ENCODE results near the gene ROMO1.
"Not testable (repeated sequence)": the region's sequence is repeated elsewhere in the genome, so short reads cannot be mapped to it uniquely, and the experiment has no call there.

Gene ROMO1

DNA sequence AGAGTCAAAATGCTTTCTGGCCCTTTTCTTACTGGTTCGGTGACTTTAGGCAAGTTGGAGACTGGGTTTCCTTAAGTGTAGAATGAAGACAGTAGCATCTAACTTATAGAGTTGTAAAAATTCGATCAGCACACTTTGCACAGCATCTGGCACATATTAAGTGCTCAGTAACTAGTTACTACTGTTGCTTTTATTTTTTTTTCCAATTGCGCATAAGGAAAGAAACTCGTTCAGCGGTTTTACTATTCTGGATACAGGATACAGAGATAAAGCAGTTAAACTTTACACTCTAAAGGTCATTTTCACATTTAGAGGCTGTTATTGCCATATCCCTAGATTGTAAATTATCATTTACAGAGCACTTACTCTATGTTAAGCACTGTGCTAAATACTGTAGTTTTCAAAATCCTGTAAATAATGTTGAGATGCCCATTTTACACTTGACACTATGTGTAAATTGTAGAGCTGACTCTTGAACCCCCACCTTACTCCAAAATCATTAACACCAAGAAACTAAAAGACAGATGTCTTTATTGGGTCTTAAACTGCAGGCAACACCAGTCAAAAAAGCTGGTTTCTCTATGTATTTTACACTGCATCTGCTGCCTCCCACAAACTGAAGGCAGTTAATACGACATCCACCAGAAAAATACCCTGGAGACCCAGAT is 886 bp downstream of the ROMO1 start:
- peaks cover 33 to 43% of the 10 kb centered on the region in 2 donors for H3K36me3 ChIP-seq (ENCODE audit: control insufficient read depth in 2 of 2, insufficient read depth in 2 of 2, low read length in 2 of 2)
- peak overlapping the region; percentile 94 to 99 for H3K4me3 ChIP-seq (ENCODE audit: low read length in 2 of 2)

DNA sequence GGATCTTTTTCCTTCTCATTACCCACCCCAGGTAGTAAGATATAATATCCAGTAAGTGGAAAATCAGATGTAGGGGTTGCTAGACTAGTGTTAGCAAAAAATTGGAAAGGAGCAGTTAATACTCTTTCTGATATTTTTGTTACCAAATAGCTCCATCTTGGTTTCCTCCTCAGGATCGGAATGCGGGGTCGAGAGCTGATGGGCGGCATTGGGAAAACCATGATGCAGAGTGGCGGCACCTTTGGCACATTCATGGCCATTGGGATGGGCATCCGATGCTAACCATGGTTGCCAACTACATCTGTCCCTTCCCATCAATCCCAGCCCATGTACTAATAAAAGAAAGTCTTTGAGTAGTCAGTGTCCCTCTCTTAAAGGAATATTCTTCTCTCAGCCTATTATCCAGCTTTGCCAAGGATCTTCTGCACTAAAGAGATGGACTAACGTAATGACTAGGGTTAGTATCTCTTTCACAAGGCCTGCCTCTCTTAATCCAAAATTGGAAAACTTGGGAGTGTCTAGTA is 1.5 kb downstream of the ROMO1 start:
- Histone ChIP-seq H3K4me3 (ENCODE audit: low read length in 2 of 2) (peak overlapping the region in 1 of 2 donors; percentile 94), H3K4me1 (ENCODE audit: control insufficient read depth in 2 of 2, insufficient read depth in 2 of 2, low read length in 2 of 2) (peaks cover 18 to 20% of the 10 kb centered on the region in 2 donors), H3K27me3 (ENCODE audit: control insufficient read depth in 2 of 2, insufficient read depth in 2 of 2, low read length in 2 of 2) (no peaks in the 10 kb centered on the region), H3K36me3 (ENCODE audit: control insufficient read depth in 2 of 2, insufficient read depth in 2 of 2, low read length in 2 of 2) (peaks cover 33 to 43% of the 10 kb centered on the region in 2 donors), H3K9me3 (ENCODE audit: control insufficient read depth in 2 of 2, low read length in 2 of 2) (no peaks in the 10 kb centered on the region), H3K9ac (ENCODE audit: low read depth in 1 of 2, low read length in 2 of 2) (peak overlapping the region in 1 of 2 donors; percentile 98), H3K27ac (ENCODE audit: low read depth in 2 of 2, low read length in 2 of 2) (no peak overlapping the region)

More for the DNA sequence above, 886 bp downstream of the ROMO1 start:
- peak overlapping the region; percentile 93 to 98 for H3K9ac ChIP-seq (ENCODE audit: low read depth in 1 of 2, low read length in 2 of 2)
- H3K9me3 ChIP-seq (ENCODE audit: control insufficient read depth in 2 of 2, low read length in 2 of 2): no peaks in the 10 kb centered on the region
- H3K27ac ChIP-seq (ENCODE audit: low read depth in 2 of 2, low read length in 2 of 2): peak overlapping the region; percentile 89 to 94
- no peaks in the 10 kb centered on the region for H3K27me3 ChIP-seq (ENCODE audit: control insufficient read depth in 2 of 2, insufficient read depth in 2 of 2, low read length in 2 of 2)
- H3K4me1 ChIP-seq (ENCODE audit: control insufficient read depth in 2 of 2, insufficient read depth in 2 of 2, low read length in 2 of 2): peaks cover 18 to 20% of the 10 kb centered on the region in 2 donors

DNA sequence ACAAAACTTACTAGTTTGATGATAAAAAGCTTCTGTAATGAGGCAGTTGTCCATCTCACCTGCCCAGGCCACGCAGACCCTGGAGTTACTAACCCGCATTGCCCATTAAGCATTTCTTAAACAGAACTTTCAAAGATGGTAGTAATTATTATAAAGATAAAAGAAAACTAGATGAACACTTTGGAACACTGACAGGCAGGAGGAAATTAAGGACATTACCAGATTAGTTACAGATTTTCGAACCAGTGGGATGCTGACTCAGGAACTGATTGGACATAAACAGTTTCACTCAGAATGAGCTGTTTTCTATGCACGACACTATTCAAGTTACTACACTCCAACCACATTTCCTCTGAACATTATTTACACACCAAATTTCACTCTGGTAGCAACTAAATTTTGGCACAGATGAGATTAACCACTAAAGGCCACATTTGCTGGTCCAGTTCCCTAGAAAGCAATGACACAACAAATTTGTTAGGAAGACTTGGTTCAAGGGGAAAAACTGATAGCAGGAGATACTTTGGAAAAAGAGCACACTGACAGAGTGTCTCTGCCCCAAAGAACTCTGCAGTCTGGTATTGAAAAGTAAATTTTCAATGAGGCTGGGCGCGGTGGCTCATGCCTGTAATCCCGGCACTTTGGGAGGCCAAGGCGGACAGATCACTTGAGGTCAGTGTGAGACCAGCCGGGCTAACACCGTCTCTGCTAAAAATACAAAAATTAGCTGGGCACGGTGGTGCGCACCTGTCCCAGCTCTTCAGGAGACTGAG is 3.0 kb downstream of the ROMO1 start:
- Histone ChIP-seq H3K27ac (ENCODE audit: low read depth in 2 of 2, low read length in 2 of 2) (no peak overlapping the region), H3K36me3 (ENCODE audit: control insufficient read depth in 2 of 2, insufficient read depth in 2 of 2, low read length in 2 of 2) (peaks cover 41 to 51% of the 10 kb centered on the region in 2 donors), H3K27me3 (ENCODE audit: control insufficient read depth in 2 of 2, insufficient read depth in 2 of 2, low read length in 2 of 2) (no peaks in the 10 kb centered on the region), H3K4me3 (ENCODE audit: low read length in 2 of 2) (no peak overlapping the region), H3K4me1 (ENCODE audit: control insufficient read depth in 2 of 2, insufficient read depth in 2 of 2, low read length in 2 of 2) (peaks cover 18 to 20% of the 10 kb centered on the region in 2 donors), H3K9ac (ENCODE audit: low read depth in 1 of 2, low read length in 2 of 2) (no peak overlapping the region), H3K9me3 (ENCODE audit: control insufficient read depth in 2 of 2, low read length in 2 of 2) (no peaks in the 10 kb centered on the region)

DNA sequence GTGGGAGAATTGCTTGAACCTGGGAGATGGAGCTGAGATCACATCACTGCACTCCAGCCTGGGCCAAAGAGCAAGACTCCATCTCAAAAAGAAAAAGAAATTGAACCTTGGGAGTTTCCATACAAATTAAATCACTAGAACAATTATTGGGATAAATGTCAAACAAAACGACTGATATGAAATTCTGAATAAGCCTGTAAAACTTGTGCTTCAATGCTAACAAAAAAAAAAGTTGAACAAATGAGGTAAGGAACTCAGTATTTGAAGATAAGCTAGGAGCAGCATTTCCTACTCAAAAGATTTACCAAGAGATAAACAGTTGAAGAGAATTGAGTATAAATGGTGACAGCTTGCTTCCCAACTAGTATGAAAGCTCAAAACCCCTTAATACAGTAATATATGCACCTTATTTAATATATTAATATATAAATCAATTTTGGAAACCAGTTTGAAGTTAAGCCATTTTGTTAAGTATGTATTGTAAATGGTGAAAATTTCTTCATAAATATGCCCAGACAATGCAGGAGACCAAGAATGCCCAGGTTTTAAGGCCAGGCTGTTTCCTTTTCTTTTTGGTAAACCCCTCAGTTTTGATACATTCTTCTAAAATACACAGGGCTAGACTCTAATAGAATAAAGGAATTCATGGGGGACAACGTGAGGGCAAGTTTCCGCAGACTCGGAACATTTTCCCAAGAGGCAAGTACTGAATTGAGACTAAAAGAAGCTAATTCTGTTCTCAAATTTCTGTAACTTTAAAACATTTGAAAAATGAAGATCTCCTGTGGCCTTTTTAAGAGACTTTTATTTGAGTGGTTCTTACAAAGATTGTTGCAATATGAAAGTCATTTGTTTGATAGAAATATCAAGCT is 3.9 kb downstream of the ROMO1 start:
- H3K27ac ChIP-seq (ENCODE audit: low read depth in 2 of 2, low read length in 2 of 2): no peak overlapping the region
- no peaks in the 10 kb centered on the region for H3K9me3 ChIP-seq (ENCODE audit: control insufficient read depth in 2 of 2, low read length in 2 of 2)
- no peaks in the 10 kb centered on the region for H3K27me3 ChIP-seq (ENCODE audit: control insufficient read depth in 2 of 2, insufficient read depth in 2 of 2, low read length in 2 of 2)
- H3K36me3 ChIP-seq (ENCODE audit: control insufficient read depth in 2 of 2, insufficient read depth in 2 of 2, low read length in 2 of 2): peaks cover 48 to 57% of the 10 kb centered on the region in 2 donors
- H3K4me1 ChIP-seq (ENCODE audit: control insufficient read depth in 2 of 2, insufficient read depth in 2 of 2, low read length in 2 of 2): peaks cover 17% of the 10 kb centered on the region in 2 donors
- no peak overlapping the region for H3K9ac ChIP-seq (ENCODE audit: low read depth in 1 of 2, low read length in 2 of 2)
- no peak overlapping the region for H3K4me3 ChIP-seq (ENCODE audit: low read length in 2 of 2)

DNA sequence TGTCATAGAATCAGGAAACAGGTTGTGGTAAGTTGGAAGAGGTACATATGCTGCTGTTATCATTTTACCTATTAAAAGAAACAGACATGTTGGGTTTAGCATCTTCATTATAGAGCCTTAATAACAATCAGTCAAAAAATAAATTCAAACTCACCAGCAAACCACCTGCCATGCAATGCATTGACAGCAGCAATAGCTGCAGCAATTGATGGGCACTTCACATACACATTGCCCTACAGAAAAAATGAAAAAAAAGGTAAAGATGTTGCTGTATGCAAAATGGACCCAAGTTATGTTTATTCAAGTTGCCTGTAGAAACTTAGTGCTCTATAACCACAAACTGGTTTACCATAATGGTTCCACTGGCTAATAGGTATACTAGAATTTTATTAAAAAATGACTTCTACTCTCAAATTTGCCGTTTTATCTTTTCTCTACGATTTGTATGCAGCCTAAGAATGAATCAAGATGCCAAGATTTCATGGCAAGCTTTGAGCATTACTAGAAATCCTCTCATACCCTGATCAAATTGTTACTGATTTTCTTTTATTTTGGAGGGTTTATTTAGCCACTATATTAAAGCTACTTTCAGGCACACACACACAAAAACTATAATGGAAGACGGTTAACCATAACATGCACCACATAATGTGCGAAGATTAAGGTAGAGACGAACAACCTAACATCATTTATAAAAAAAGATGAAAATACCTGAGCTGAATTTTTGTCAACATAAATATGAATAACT is 5.5 kb downstream of the ROMO1 start:
- Histone ChIP-seq H3K36me3 (ENCODE audit: control insufficient read depth in 2 of 2, insufficient read depth in 2 of 2, low read length in 2 of 2) (peaks cover 61 to 68% of the 10 kb centered on the region in 2 donors), H3K9ac (ENCODE audit: low read depth in 1 of 2, low read length in 2 of 2) (no peak overlapping the region), H3K9me3 (ENCODE audit: control insufficient read depth in 2 of 2, low read length in 2 of 2) (no peaks in the 10 kb centered on the region), H3K4me1 (ENCODE audit: control insufficient read depth in 2 of 2, insufficient read depth in 2 of 2, low read length in 2 of 2) (peaks cover 10 to 11% of the 10 kb centered on the region in 2 donors), H3K27ac (ENCODE audit: low read depth in 2 of 2, low read length in 2 of 2) (no peak overlapping the region), H3K27me3 (ENCODE audit: control insufficient read depth in 2 of 2, insufficient read depth in 2 of 2, low read length in 2 of 2) (no peaks in the 10 kb centered on the region), H3K4me3 (ENCODE audit: low read length in 2 of 2) (no peak overlapping the region)

DNA sequence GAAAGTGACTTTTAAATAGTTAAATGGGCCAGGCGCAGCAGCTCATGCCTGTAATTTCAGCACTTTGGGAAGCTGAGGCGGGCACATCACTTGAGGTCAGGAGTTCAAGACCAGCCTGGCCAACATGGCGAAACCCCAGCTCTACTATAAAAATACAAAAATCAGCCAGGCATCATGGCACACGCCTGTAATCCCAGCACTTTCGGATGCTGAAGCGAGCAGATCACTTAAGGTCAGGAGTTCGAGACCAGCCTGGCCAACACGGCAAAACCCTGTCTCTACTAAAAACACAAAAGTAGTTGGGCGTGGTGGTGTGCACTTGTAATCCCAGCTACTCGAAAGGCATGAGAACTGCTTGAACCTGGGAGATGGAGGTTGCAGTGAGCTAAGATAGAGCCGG is 6.7 kb downstream of the ROMO1 start:
- not testable (repeated sequence) for H3K27me3 ChIP-seq (ENCODE audit: control insufficient read depth in 2 of 2, insufficient read depth in 2 of 2, low read length in 2 of 2); H3K4me3 ChIP-seq (ENCODE audit: low read length in 2 of 2); H3K27ac ChIP-seq (ENCODE audit: low read depth in 2 of 2, low read length in 2 of 2); H3K9ac ChIP-seq (ENCODE audit: low read depth in 1 of 2, low read length in 2 of 2); H3K4me1 ChIP-seq (ENCODE audit: control insufficient read depth in 2 of 2, insufficient read depth in 2 of 2, low read length in 2 of 2); H3K9me3 ChIP-seq (ENCODE audit: control insufficient read depth in 2 of 2, low read length in 2 of 2)
- peaks cover 72 to 79% of the 10 kb centered on the region in 2 donors for H3K36me3 ChIP-seq (ENCODE audit: control insufficient read depth in 2 of 2, insufficient read depth in 2 of 2, low read length in 2 of 2)

DNA sequence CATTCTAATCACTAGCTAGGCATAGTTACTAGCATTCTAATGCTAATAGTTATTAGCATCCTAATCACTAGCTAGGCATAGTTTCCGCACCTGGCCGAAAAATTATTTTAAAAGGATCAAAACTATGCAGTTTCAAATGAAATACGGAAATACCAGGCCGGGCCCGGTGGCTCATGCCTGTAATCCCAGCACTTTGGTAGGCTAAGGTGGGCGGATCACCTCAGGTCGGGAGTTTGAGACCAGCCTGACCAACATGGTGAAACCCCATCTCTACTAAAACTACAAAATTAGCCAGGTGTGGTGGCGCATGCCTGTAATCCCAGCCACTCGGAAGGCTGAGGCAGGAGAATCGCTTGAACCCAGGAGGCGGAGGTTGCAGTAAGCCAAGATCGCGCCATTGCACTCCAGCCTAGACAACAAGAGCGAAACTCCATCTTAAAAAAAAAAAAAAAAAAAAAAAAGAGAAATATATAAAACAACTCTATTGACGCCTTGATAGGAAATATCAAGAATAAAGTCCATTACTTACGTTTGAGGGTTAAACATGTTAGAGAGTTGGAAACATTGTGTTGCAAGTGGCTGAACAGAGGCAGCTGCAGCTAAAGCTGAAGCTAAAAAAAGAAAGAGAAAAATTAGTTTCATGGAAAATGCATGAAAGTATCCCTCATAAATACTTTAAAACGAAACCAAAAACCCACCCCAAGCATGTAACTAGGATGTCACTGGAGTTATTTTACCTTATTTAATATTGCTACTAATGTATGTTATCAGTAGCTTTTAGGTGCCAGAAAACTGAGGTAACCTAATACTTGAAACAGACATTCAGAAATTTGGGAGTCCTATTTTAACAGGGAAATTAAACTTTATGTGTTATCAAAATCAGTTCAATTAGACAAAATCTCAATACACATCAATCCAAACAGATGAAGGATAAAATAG is 7.7 kb downstream of the ROMO1 start:
- not testable (repeated sequence) for H3K4me3 ChIP-seq (ENCODE audit: low read length in 2 of 2); H3K9me3 ChIP-seq (ENCODE audit: control insufficient read depth in 2 of 2, low read length in 2 of 2); H3K27ac ChIP-seq (ENCODE audit: low read depth in 2 of 2, low read length in 2 of 2); H3K9ac ChIP-seq (ENCODE audit: low read depth in 1 of 2, low read length in 2 of 2); H3K4me1 ChIP-seq (ENCODE audit: control insufficient read depth in 2 of 2, insufficient read depth in 2 of 2, low read length in 2 of 2); H3K27me3 ChIP-seq (ENCODE audit: control insufficient read depth in 2 of 2, insufficient read depth in 2 of 2, low read length in 2 of 2)
- peaks cover 82 to 84% of the 10 kb centered on the region in 2 donors for H3K36me3 ChIP-seq (ENCODE audit: control insufficient read depth in 2 of 2, insufficient read depth in 2 of 2, low read length in 2 of 2)

DNA sequence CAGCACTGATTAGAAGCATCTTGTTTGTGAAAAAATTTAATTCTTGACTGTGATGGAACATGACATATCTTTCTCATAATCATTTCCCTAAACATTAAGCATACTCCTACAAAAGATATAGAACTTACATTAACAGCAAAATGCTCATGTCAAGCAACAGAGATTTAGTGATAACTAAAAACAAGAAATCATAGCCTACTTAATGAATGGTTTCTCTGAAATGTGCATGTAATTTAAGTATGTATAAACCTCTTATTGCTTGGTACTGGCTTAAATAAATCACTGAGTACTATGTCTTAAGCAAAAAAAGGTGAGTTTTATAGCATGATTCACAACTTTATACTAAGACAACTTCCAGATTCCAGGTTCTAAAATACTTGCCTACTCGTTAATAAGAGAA is 9.3 kb downstream of the ROMO1 start:
- Histone ChIP-seq H3K4me3 (ENCODE audit: low read length in 2 of 2) (no peak overlapping the region), H3K36me3 (ENCODE audit: control insufficient read depth in 2 of 2, insufficient read depth in 2 of 2, low read length in 2 of 2) (peaks cover 86% of the 10 kb centered on the region in 2 donors)

DNA sequence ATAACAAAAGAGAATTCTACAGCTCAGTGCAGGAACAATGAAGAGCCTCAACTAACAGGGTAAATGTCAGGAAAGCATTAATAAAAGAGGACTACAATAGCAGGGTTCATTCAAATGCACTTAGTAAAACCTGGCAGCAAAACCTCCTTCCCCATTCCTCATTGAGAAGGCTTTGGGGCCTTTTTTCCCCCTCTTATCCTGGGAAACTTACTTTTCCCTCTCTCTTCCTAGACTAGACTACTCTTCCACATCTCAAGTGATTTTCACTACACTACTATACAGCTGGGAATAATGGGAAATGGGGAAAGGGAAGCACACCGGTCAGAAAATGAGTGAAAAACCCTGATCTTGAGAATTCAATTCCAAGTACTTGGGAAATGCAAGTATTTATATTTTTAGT is 10.1 kb downstream of the ROMO1 start:
- Histone ChIP-seq H3K27me3 (ENCODE audit: control insufficient read depth in 2 of 2, insufficient read depth in 2 of 2, low read length in 2 of 2) (no peaks in the 10 kb centered on the region), H3K9ac (ENCODE audit: low read depth in 1 of 2, low read length in 2 of 2) (no peak overlapping the region), H3K9me3 (ENCODE audit: control insufficient read depth in 2 of 2, low read length in 2 of 2) (no peaks in the 10 kb centered on the region), H3K4me1 (ENCODE audit: control insufficient read depth in 2 of 2, insufficient read depth in 2 of 2, low read length in 2 of 2) (no peaks in the 10 kb centered on the region), H3K27ac (ENCODE audit: low read depth in 2 of 2, low read length in 2 of 2) (no peak overlapping the region), H3K36me3 (ENCODE audit: control insufficient read depth in 2 of 2, insufficient read depth in 2 of 2, low read length in 2 of 2) (peaks cover 86 to 87% of the 10 kb centered on the region in 2 donors), H3K4me3 (ENCODE audit: low read length in 2 of 2) (no peak overlapping the region)

More for the DNA sequence above, 9.3 kb downstream of the ROMO1 start:
- Histone ChIP-seq H3K27ac (ENCODE audit: low read depth in 2 of 2, low read length in 2 of 2) (no peak overlapping the region), H3K27me3 (ENCODE audit: control insufficient read depth in 2 of 2, insufficient read depth in 2 of 2, low read length in 2 of 2) (no peaks in the 10 kb centered on the region), H3K4me1 (ENCODE audit: control insufficient read depth in 2 of 2, insufficient read depth in 2 of 2, low read length in 2 of 2) (no peaks in the 10 kb centered on the region), H3K9ac (ENCODE audit: low read depth in 1 of 2, low read length in 2 of 2) (no peak overlapping the region), H3K9me3 (ENCODE audit: control insufficient read depth in 2 of 2, low read length in 2 of 2) (no peaks in the 10 kb centered on the region)

Data from mucosa of rectum (tissue), 2 donors.